ENCODE measurements around the gene SPDYE1. TPM values are rescaled to one million over a fixed set of nuclear protein-coding genes. Genes with fewer than 3 reads are reported as not detected.
A peak's percentile ranks its signal among the peaks of the same experiment; 100 is the strongest.
"Not testable (repeated sequence)": the region's sequence is repeated elsewhere in the genome, so short reads cannot be mapped to it uniquely, and the experiment has no call there.

Gene SPDYE1
- total RNA-seq, result not detected in 2 replicates

- H3K9me3 Mint-ChIP-seq, H3K4me3 Mint-ChIP-seq, CTCF ChIA-PET: not testable (repeated sequence)
Observed at GRCh38 chr7:43997532-43997931, at the start of gene SPDYE1. SPDYE1 (plus strand) TSS chr7:43997897; CDS start chr7:43999950, 2,053 bp downstream.

GRCh38 chr7:43952028-43952427 lies 45.7 kb upstream of the SPDYE1 start:
- ATAC-seq (ENCODE audit: low read depth) (no peak), DNase-seq (no peak)
- H3K9me3 Mint-ChIP-seq, result no peaks in the 10 kb centered on the region
- TF ChIP-seq CTCF (IDR thresholded peaks at IDR 0.05), result no peak
- H3K27ac Mint-ChIP-seq, result no peak overlapping the region
- no peak overlapping the region for H3K4me3 Mint-ChIP-seq
- H3K36me3 Mint-ChIP-seq (ENCODE audit: low read depth), result peaks cover 69% of the 10 kb centered on the region
- intact Hi-C loops (cut with micrococcal nuclease), result no loop called here
- H3K27me3 Mint-ChIP-seq, result no peaks in the 10 kb centered on the region
- POLR2A ChIA-PET, result no interaction called here
- no peaks in the 10 kb centered on the region for H3K4me1 Mint-ChIP-seq
- CTCF ChIA-PET, result no interaction called here

More at GRCh38 chr7:43997532-43997931, at the start of gene SPDYE1:
- H3K27ac Mint-ChIP-seq; H3K27me3 Mint-ChIP-seq; ATAC-seq (ENCODE audit: low read depth); H3K36me3 Mint-ChIP-seq (ENCODE audit: low read depth); intact Hi-C loops (cut with micrococcal nuclease); POLR2A ChIA-PET; H3K4me1 Mint-ChIP-seq; DNase-seq: not testable (repeated sequence)

GRCh38 chr7:43953071-43953470 lies 44.6 kb upstream of the SPDYE1 start:
- H3K36me3 Mint-ChIP-seq (ENCODE audit: low read depth), result peaks cover 60% of the 10 kb centered on the region

GRCh38 chr7:43954524-43955228 lies 43.0 kb upstream of the SPDYE1 start:
- Mint-ChIP-seq H3K27me3 (no peaks in the 10 kb centered on the region), H3K4me3 (no peak overlapping the region), H3K27ac (no peak overlapping the region), H3K9me3 (peaks cover 3% of the 10 kb centered on the region), H3K4me1 (no peaks in the 10 kb centered on the region), H3K36me3 (ENCODE audit: low read depth) (peaks cover 49% of the 10 kb centered on the region)
- no peak for TF ChIP-seq CTCF (IDR thresholded peaks at IDR 0.05)
- intact Hi-C loops (cut with micrococcal nuclease), result no loop called here
- DNase-seq, result no peak
- peak; percentile 28 for ATAC-seq (ENCODE audit: low read depth)
- ChIA-PET POLR2A (no interaction called here), CTCF (no interaction called here)

More at GRCh38 chr7:43953071-43953470, 44.6 kb upstream of the SPDYE1 start:
- no peak overlapping the region for H3K4me3 Mint-ChIP-seq
- H3K4me1 Mint-ChIP-seq, result no peaks in the 10 kb centered on the region
- no peak for DNase-seq
- CTCF ChIA-PET, result no interaction called here
- no peaks in the 10 kb centered on the region for H3K9me3 Mint-ChIP-seq
- intact Hi-C loops (cut with micrococcal nuclease), result no loop called here
- POLR2A ChIA-PET, result no interaction called here
- no peak for ATAC-seq (ENCODE audit: low read depth)
- H3K27ac Mint-ChIP-seq, result no peak overlapping the region
- no peaks in the 10 kb centered on the region for H3K27me3 Mint-ChIP-seq
- no peak for TF ChIP-seq CTCF (IDR thresholded peaks at IDR 0.05)

- intact Hi-C loops (cut with micrococcal nuclease), result no loop called here
- Mint-ChIP-seq H3K27me3 (no peaks in the 10 kb centered on the region), H3K9me3 (peaks cover 3% of the 10 kb centered on the region), H3K36me3 (ENCODE audit: low read depth) (peaks cover 37% of the 10 kb centered on the region), H3K4me1 (no peaks in the 10 kb centered on the region), H3K27ac (no peak overlapping the region), H3K4me3 (no peak overlapping the region)
- POLR2A ChIA-PET, result no interaction called here
- CTCF ChIA-PET, result no interaction called here
- ATAC-seq (ENCODE audit: low read depth) (no peak), DNase-seq (no peak)
- no peak for TF ChIP-seq CTCF (IDR thresholded peaks at IDR 0.05)
Observed at GRCh38 chr7:43956027-43956426, 41.7 kb upstream of the SPDYE1 start.

GRCh38 chr7:43960933-43961332 lies 36.8 kb upstream of the SPDYE1 start:
- H3K27me3 Mint-ChIP-seq, result no peaks in the 10 kb centered on the region
- no peaks in the 10 kb centered on the region for H3K4me1 Mint-ChIP-seq
- H3K9me3 Mint-ChIP-seq, result peaks cover 3% of the 10 kb centered on the region
- ChIA-PET POLR2A (no interaction called here), CTCF (no interaction called here)
- intact Hi-C loops (cut with micrococcal nuclease), result no loop called here
- H3K27ac Mint-ChIP-seq, result no peak overlapping the region
- ATAC-seq (ENCODE audit: low read depth), result no peak
- H3K36me3 Mint-ChIP-seq (ENCODE audit: low read depth), result peaks cover 6% of the 10 kb centered on the region
- H3K4me3 Mint-ChIP-seq, result no peak overlapping the region
- TF ChIP-seq CTCF (IDR thresholded peaks at IDR 0.05), result no peak
- DNase-seq, result no peak

GRCh38 chr7:43966392-43966791 lies 31.3 kb upstream of the SPDYE1 start:
- CTCF ChIA-PET; POLR2A ChIA-PET; intact Hi-C loops (cut with micrococcal nuclease); H3K4me1 Mint-ChIP-seq; H3K4me3 Mint-ChIP-seq; DNase-seq; H3K27me3 Mint-ChIP-seq; ATAC-seq (ENCODE audit: low read depth); H3K27ac Mint-ChIP-seq; H3K36me3 Mint-ChIP-seq (ENCODE audit: low read depth); H3K9me3 Mint-ChIP-seq: not testable (repeated sequence)
